NOMO-1 treated with dmso at 0.1 percent for 144 hours (cell line): Measurements from ENCODE around the gene SSR1.
"Not testable (repeated sequence)": the region's sequence is repeated elsewhere in the genome, so short reads cannot be mapped to it uniquely, and the experiment has no call there.

Experiments
- DNase-seq: peaks from one replicate; lab custom pipeline; 2025; ENCODE audit not compliant: unreplicated experiment; lab: John Stamatoyannopoulos, UW

The SSR1 gene

DNA sequence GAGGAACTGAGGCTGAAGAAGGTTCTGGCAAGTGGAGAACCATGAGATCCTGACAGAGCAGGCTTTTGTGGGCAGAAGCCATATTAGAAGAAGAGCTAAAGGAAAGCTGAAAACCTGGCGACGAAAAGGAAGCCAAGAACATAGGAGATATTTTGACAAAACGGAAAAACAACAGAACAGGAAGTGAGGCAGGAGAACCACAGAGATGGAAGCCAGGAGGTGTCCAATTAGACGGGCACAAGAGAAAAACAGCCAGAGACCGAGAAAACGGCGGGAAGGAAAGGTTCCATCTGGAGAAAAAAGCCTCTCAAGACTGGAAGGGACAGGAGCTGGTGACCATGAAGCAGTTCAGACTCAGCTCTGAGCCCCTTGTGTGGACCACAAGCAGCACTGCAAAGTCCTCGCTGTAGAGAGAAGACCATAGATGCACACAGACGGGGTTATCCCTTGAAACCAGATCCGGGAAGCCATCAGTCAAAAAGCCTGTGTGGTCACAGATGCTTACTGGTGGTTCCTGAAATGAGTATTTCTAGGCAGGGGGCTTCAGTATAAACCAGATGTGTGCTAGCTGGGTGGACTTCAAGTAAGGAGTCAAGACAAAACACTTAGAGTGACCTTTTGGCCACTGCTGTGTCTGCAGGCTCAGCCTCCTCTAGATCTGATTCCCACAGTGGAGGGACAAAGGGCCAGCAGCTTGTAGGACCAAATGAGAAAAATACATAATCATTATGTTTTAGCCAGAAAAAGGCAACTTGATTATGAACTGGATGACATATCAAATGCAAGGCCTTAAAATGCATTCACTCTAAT, 30.7 kb downstream of the SSR1 start:
- no peak for DNase-seq

DNA sequence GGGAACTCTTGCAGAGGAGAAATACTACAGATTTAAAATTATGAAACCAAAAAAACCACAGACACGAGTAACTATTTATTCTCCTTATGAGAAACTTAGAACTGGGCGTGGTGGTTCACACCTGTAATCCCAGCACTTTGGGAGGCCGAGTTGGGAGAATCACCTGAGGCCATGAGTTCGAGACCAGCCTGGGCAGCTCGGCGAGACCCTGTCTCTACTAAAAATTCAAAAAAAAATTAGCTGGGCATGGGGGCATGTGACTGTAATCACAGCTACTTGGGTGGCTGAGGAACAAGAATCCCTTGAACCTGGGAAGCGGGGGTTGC, 36.8 kb downstream of the SSR1 start:
- no peak for DNase-seq

DNA sequence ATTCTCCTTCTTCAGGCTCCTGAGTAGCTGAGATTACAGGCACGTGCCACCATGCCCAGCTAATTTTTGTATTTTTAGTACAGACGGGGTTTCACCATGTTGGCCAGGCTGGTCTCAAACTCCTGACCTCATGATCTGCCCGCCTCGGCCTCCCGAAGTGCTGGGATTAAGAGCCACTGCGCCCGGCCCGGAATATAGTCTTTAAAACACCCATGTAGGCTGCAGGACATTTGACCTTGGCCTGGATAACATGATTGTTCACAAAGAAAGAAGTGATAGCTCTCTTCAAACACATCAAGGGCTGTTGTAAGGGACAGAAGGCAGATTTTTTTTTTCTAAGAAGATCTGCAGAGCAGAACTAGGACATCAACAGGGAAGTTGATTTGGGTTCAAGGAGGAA, 38.5 kb downstream of the SSR1 start:
- not testable (repeated sequence) for DNase-seq

DNA sequence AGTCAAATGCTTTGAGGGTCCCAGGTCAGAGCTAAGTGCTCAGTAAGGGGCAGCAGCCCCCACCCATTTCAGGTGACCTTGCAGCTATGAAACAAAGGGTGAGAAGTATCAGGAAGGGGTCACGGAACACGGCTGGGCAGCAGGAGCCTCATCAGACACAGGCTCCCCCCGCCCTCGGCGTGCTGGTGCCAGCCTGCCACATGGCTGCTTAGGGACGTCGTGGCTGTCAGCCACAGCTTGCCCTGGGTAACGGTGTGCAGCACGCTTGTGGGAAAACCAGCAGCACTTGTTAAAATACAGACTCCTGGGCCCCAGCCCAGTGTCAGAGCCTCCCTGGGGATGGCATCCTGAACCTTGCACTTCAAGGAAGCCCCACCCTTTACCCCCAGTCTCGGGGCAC, 39.3 kb downstream of the SSR1 start:
- DNase-seq = no peak

DNA sequence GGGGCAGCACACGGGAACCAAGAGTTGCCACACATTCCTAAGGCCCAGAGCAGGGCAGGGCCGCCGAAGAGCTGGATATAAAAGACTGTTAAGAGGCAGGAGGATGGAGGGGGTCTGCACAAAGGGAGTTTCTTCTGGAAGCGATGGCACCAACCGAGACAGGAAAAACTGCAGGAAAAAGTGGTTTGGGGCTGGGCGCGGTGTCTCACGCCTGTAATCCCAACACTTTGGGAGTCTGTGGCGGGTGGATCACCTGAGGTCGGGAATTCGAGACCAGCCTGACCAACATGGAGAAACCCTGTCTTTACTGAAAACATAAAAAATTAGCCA, 41.8 kb downstream of the SSR1 start:
- no peak for DNase-seq

DNA sequence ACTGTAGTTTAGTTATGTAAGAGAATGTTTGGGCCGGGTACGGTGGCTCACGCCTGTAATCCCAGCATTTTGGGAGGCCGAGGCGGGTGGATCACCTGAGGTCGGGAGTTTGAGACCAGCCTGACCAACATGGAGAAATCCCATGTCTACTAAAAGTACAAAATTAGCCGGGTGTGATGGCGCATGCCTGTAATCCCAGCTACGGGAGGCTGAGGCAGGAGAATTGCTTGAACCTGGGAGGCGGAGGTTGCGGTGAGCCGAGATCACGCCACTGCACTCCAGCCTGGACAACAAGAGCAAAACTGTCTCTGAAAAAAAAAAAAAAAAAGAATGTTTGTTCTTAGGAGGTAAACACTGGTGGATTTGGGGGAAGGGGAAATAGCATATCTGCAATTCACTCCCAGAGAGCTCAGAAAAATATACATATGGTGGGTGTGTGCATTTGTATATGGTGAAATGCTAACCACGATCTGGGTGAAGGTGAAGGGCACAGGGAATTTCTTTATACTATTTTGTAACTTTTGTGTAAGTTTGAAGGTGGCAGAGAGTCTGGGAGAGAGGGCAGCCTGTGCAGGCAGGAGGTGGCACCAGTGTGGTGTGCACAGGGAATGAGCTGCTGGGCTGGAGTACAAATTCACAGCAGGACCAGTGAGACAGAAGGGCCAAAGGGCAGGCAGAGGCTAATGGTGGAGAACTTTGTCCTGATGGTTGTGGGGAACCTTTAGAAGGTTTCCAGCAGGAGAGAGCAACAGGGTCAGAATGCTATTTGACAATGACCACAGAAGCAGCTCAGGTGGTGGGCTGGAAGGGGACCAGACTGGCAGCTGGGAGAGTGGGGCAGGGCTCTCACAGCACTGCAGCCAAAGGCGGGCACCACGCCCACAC, 42.4 kb downstream of the SSR1 start:
- no peak for DNase-seq

DNA sequence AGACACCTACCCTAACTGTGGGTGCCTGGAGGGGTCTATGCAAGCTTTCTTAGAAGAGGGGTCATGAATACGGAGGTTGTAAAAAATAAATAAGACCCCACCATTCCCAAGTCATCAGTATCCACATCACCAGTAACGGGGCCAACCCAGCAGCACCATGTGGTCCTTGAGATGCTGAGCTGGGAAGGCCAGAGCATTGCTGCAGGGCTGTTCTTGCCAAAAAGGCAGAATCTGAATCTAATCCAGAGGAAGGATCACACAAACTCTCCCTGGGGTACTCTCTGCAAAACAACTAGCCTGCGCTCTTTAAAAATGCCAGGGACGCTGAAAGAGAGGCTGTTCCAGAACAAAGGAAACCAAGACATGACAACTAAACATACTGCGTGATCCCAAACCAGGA, 43.2 kb downstream of the SSR1 start:
- no peak for DNase-seq

DNA sequence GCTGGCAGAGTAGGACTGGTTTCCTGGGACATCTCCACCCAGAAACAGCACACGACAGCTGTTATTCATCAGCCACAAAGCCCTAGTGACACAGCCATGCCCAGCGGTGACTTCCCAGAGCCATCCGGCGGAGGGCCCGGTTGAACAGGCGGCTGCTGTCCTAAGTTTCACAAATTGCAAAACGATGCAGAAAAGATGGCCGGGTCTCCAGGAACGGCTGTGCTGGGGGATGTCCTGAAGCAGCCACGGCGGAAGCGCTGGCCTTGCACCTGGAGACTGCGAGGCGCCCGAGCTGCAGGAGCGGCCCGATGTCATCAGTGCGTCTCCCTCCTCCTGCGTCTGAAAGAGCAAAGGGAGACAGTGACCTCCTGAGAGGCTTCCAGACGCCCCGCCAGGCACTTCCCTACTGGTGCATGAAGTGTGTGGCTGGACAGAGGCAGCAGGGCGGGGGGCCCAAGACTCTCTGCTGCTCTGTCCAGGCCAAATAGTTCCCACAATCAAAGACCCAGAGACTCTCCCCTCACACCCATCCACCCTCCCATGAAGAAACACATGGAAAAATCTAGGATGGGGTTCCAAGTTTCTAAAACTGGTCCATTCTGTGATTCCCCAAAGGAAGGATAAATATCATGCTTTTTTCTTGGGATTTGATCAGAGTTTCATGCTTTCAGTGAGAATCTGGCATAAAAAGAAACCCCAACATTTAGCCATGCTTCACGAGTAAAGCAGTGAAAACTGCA, 44.0 kb downstream of the SSR1 start:
- no peak for DNase-seq

DNA sequence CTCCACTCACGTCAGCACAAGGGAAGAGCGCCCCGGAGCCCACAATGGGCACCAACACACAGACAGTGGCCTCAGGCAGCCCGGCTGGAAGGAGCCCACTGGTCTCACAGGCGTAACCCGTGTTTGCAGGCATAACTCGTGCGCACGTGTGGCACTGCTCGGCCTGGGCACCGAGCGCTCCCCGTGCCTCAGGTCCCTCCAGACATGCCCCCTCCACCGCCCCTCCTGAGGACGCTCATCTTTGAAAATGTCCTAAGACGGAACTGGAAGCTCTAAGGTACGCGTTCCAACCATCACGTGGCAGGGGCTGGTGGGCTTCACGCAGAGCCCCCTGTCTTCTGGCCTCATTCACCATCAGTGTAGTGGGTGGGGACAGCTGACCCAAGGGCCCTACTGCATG, 44.6 kb downstream of the SSR1 start:
- no peak for DNase-seq

DNA sequence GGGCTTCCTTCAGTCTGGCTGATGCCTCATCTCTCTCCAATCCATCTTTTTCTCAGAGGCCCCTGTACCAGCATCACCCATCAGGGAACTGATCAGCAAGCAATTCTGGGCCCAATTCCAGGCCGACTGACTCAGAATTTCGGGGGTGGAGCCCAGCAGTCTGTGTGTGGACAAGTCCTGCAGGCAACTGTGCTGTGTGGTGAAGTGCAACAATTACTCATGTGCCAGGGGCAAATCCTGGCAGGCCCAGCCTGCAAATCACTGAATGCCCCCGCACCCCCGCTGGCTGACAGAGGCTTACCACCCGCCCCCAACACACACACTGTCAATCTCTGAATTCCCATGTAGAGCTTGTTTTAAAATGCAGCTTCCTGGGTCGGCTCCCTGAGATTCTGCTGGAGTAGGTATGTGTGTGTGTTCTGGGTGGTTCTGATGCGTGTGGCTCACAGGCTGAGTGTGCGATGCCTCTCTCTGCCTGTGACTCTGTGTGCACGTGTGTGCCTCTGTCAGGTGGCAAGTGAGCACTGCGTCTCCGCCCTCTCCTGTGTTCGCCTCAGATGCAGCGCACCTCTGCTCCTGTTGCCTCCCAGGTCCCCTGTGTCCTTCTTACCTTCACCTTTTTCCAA, 45.4 kb downstream of the SSR1 start:
- DNase-seq = no peak

DNA sequence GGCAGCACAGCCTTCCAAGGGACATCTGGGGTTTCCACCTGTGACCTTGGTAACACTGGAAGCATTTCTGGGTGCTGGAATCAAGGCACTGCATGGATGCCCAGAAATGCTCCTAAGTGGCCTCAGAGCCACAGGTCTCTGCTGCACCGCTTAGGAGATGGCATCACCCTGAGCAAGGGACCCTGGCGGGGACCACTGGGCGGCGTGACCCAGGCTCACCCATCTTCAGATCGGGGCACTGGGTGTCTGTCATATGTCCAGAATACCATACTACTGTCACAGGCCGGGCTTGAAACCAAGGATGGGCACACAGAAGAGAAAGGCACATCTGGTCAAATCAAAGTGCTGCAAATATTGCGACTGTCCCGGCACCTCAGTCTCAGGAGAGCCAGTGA, 45.9 kb downstream of the SSR1 start:
- DNase-seq = no peak

DNA sequence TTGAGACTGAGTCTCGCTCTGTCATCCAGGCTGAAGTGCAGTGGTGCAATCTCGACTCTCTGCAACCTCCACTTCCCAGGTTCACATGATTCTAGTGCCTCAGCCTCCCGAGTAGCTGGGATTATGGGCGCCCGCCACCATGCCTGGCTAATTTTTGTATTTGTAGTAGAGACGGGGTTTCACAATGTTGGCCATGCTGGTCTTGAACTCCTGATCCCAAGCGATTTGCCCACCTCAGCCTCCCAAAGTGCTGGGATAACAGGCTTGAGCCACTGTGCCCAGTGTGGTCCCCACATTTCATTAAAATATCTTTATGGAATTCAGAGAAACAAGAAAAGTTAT, 47.6 kb downstream of the SSR1 start:
- not testable (repeated sequence) for DNase-seq

DNA sequence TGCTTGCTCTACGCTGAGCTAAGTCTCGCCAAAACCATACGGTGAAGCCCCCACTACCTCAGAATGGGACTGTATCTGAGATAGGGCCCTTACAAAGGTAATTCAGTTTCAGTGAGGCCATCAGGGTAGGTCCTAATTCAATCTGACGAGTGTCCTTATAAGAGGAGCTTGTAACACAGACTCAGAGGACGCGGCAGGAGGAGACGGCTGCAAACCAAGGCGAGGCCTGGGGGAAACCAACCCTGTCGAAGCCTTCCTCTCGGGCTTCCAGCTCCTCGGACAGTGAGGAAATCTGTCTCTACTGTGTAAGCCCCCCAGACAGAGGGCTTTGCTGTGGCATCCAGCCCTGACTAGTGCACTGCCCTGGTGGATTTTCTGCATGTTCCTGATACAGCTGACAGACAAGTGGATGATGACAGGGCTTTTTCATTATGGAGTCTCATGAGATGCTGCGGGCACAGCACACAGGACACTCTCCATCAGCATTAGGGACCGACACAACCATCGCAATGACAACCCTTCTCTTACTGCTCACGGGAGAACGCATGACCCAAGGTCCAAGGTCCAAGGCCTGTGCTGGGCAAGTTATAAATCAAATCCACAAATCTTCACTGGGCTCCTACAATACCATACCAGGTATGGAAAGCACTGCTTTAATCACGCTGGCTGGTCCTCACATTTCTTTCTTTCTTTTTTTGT, 48.2 kb downstream of the SSR1 start:
- no peak for DNase-seq

DNA sequence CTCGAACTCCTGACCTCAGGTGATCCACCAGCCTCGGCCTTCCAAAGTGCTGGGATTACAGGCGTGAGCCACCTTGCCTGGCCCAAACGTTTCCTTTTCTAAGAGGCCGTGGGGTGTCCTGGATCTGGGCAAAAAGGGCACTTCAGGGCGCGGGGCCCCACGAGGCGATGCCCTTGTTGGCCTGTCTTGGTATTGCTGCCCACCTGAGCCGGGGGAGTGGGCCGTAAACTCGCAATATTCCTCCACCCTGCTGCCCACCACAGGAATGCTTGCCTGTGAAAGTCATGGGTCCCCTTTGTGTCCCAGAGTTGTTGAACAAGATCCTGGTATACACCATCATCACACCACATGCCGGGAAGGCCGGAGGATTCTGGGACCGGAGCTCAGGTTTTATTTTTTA, 49.0 kb downstream of the SSR1 start:
- DNase-seq = no peak

DNA sequence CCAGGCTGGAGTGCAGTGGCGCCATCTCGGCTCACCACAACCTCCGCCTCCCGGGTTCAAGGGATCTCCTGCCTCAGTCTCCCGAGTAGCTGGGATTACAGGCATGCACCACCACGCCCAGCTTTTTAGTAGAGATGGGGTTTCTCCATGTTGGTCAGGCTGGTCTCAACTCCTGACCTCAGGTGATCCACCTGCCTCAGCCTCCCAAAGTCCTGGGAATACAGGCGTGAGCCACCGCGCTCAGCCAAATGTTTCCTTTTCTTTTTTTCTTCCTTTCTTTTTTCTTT, 49.5 kb downstream of the SSR1 start:
- DNase-seq = not testable (repeated sequence)

DNA sequence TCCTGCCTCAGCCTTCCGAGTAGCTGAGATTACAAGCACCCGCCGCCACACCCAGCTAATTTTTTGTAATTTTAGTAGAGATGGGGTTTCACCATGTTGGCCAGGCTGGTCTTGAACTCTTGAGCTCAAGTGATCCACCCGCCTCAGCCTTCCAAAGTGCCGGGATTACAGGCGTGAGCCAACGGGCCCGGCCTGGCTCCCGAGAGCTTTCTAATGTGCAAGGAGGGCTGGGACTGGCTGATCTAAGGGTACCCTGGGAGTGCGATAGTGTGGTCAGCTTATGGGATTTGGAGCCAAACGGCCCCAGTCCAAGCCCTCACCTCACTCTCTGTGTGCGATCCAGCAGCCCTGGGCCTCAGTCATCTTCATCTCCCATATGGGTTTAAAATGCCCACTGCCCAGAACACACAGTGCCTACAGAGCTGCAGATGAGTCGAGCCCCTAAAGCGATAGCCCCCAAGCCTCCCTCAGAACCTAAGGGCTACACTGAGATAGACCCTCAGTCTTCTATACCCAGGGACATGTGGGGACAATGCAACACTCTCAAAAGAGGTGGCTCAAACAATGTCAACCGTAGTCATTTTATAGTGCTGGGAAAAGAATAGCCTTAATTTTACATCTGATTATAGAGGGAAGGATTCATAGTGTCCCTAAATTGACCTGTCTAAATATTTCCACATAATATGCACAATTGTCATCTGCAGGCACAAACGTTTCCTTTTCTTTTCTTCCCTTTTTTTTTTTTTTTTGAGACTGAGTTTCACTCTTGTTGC, 50.1 kb downstream of the SSR1 start:
- peak; percentile 32 for DNase-seq

DNA sequence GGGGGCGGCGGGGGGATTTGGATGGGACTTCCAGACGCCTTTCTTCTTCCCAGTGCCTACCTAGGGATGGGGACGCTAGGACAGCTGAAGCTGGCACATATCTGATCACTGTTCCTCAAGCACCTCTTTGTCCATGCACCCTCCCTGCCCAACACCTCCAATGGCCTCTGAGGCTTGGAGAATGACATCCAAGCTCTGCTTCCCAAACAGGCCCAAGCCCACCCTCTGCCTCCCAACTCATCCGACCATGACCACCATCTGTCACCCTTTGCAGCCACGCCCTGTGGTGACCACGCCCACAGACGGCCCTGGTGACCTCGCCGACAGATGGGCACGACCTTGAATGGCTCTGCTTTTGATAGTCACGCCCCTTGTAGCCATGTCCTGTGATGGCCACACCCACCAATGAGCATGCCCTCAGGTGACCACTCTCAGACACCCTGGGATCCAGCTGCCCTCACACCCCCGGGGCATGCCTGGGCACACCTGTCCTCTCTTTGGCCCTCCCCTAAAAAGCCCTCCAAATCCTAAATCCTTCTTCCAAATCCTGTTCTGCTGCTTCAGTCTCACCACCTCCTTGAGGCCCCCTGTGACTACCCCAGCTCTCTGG, 51.0 kb downstream of the SSR1 start:
- no peak for DNase-seq

DNA sequence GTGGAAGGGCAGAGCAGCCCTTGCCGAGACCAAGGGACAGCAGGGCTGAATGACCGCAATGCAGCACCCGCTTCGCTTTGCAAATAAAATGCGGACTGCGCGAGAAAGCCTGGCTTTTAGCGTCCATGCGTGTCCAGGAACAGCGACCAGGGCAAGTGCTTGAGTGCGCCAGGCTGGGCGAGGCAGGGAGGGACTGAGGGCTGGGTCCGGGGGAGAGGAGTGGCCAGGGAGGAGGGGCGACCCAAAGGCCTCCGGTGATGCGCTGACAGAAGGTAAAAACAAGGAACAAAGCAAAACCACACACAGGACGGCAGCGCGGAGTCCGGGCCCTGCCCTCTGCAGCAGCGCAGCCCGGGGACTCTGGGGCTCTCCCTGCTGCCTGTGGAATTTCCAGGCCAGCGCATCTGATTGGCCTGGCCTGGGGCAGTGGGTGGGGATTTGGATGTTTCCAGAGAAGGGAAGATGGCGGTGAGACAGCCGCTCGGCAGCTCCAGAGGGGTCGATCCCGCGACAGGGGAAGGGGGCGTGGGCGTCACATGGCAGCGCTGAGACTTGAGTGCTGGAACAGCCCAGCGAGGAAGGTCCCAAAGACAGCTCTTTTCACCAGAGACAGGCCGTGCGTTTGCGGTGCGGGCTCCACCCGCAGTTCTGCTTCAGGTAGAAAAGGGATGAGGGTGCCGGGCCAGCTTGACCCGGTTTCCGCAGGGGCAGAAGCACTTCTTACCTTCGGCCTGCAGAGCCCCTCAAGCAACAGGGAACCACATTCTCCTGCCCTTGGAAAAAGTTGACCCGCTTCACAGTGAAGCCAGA, 51.8 kb downstream of the SSR1 start:
- DNase-seq = peak; percentile 96
